Activated B cell treated with CpG ODN at 0.5 μM for 24 hours (primary cell): ENCODE measurements around the gene GANAB. TPM values are rescaled to one million over a fixed set of nuclear protein-coding genes. Genes with fewer than 3 reads are reported as not detected.
"Not testable (repeated sequence)": the region's sequence is repeated elsewhere in the genome, so short reads cannot be mapped to it uniquely, and the experiment has no call there.

Source experiments
- ATAC-seq: fragments of 200-7000 bp; cut with Tn5 transposase; one replicate; pipeline ENCODE4 v1.10.0; 2021; ENCODE audit warnings: low read depth, mild to moderate bottlenecking, moderate library complexity
- CTCF ChIA-PET: fragments of 350-600 bp; sonication (Branson Sonifier 250); formaldehyde crosslinking; loops from one replicate; lab custom pipeline; 2021; ENCODE audit warnings: antibody characterized with exemption; lab: Charles Lee
- POLR2A ChIA-PET: fragments of 350-600 bp; sonication (Branson Sonifier 250); formaldehyde crosslinking; loops from one replicate; lab custom pipeline; 2021; ENCODE audit warnings: antibody characterized with exemption; lab: Charles Lee
- DNase-seq: peaks from one replicate; pipeline ENCODE4 v3.0.0; 2022
- H3K27ac Mint-ChIP-seq: one replicate; pipeline ENCODE4 v1.8.0; 2020; ENCODE audit warnings: mixed read lengths
- H3K27me3 Mint-ChIP-seq: one replicate; pipeline ENCODE4 v1.8.0; 2021; ENCODE audit warnings: mixed read lengths
- H3K36me3 Mint-ChIP-seq: one replicate; pipeline ENCODE4 v1.8.0; 2021; ENCODE audit warnings: low read depth, mixed read lengths
- H3K4me1 Mint-ChIP-seq: one replicate; pipeline ENCODE4 v1.8.0; 2021; ENCODE audit warnings: mixed read lengths
- H3K4me3 Mint-ChIP-seq: one replicate; pipeline ENCODE4 v1.8.0; 2020; ENCODE audit warnings: mild to moderate bottlenecking, mixed read lengths
- H3K9me3 Mint-ChIP-seq: one replicate; pipeline ENCODE4 v1.8.0; 2020; ENCODE audit warnings: mixed read lengths
- intact Hi-C: fragments of 100-400 bp; cut with micrococcal nuclease; formaldehyde crosslinking; loops from one replicate; pipeline ENCODE4 v1.15.1; 2024
- total RNA-seq: library from RNA; stranded (reverse); gene quantifications from 2 replicates; pipeline ENCODE4 v1.2.3, GENCODE V29; 2022
- TF ChIP-seq, protein P1 (sequence below): fragments of 200-600 bp; IDR thresholded peaks from one replicate; pipeline ENCODE4 v1.8.0; 2022; ENCODE audit warnings: antibody characterized with exemption, mild to moderate bottlenecking

Gene GANAB
- total RNA-seq, 1 donor from 2014 or later = 187 TPM

GRCh38 chr11:62588966-62589637 lies 57.3 kb downstream of the GANAB start:
- H3K4me3 Mint-ChIP-seq = no peak overlapping the region
- POLR2A ChIA-PET = interaction anchor here (0.5 to 1.7 kb wide), 8 partner anchors 12 to 217 kb away, joined by 3 to 6 read pairs (median 4); partner anchors contain the start of genes C11orf98, CSKMT, INTS5 and MTA2
- peaks cover 48% of the 10 kb centered on the region for H3K4me1 Mint-ChIP-seq
- TF ChIP-seq, protein P1, sequence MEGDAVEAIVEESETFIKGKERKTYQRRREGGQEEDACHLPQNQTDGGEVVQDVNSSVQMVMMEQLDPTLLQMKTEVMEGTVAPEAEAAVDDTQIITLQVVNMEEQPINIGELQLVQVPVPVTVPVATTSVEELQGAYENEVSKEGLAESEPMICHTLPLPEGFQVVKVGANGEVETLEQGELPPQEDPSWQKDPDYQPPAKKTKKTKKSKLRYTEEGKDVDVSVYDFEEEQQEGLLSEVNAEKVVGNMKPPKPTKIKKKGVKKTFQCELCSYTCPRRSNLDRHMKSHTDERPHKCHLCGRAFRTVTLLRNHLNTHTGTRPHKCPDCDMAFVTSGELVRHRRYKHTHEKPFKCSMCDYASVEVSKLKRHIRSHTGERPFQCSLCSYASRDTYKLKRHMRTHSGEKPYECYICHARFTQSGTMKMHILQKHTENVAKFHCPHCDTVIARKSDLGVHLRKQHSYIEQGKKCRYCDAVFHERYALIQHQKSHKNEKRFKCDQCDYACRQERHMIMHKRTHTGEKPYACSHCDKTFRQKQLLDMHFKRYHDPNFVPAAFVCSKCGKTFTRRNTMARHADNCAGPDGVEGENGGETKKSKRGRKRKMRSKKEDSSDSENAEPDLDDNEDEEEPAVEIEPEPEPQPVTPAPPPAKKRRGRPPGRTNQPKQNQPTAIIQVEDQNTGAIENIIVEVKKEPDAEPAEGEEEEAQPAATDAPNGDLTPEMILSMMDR = no peak
- CTCF ChIA-PET = interaction anchor here (1.1 kb wide), 1 partner anchor 46 kb away, joined by 5 read pairs; no protein-coding TSS in a partner anchor
- DNase-seq = no peak
- peaks cover 49% of the 10 kb centered on the region for H3K36me3 Mint-ChIP-seq
- H3K27me3 Mint-ChIP-seq = no peaks in the 10 kb centered on the region
- H3K27ac Mint-ChIP-seq = no peak overlapping the region
- intact Hi-C loops = no loop called here
- no peaks in the 10 kb centered on the region for H3K9me3 Mint-ChIP-seq
- no peak for ATAC-seq

- H3K4me3 Mint-ChIP-seq, H3K27me3 Mint-ChIP-seq, H3K27ac Mint-ChIP-seq, intact Hi-C loops, ATAC-seq, DNase-seq, H3K9me3 Mint-ChIP-seq: not testable (repeated sequence)
- ChIA-PET POLR2A (interaction anchor here (0.8 kb wide), 1 partner anchor 296 kb away, joined by 3 read pairs; no protein-coding TSS in a partner anchor), CTCF (interaction anchor here (1.6 kb wide), 1 partner anchor 161 kb away, joined by 3 read pairs; no protein-coding TSS in a partner anchor)
- H3K36me3 Mint-ChIP-seq = peaks cover 47% of the 10 kb centered on the region
- H3K4me1 Mint-ChIP-seq = peaks cover 13% of the 10 kb centered on the region
Measured at GRCh38 chr11:62585356-62585755, 61.1 kb downstream of the GANAB start.

DNA sequence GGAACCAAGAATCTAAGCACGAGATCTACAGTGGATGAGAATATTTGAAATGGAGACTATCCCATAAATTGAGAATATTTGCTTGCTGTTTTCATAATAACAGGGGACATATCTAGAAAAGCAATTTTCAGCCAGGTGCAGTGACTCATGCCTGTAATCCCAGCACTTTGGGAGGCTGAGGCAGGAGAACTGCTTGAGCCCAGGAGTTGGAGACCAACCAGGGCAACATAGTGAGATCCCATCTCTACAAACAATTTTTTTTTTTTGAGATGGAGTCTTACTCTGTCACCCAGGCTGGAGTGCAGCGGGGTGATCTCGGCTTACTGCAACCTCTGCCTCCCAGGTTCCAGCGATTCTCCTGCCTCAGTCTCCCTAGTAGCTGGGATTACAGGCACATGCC lies 64.7 kb downstream of the GANAB start:
- H3K9me3 Mint-ChIP-seq, H3K27ac Mint-ChIP-seq, CTCF ChIA-PET, H3K4me3 Mint-ChIP-seq, POLR2A ChIA-PET, H3K27me3 Mint-ChIP-seq, intact Hi-C loops, H3K4me1 Mint-ChIP-seq, DNase-seq, ATAC-seq: not testable (repeated sequence)
- peaks cover 53% of the 10 kb centered on the region for H3K36me3 Mint-ChIP-seq

GRCh38 chr11:62580959-62581715 lies 65.3 kb downstream of the GANAB start:
- no peak for DNase-seq
- Mint-ChIP-seq H3K9me3 (no peaks in the 10 kb centered on the region), H3K4me3 (no peak overlapping the region), H3K4me1 (peaks cover 1% of the 10 kb centered on the region), H3K36me3 (peaks cover 55% of the 10 kb centered on the region), H3K27me3 (no peaks in the 10 kb centered on the region), H3K27ac (no peak overlapping the region)
- intact Hi-C loops = no loop called here
- CTCF ChIA-PET = no interaction called here
- POLR2A ChIA-PET = interaction anchor here (0.5 to 1.5 kb wide), 3 partner anchors 10 to 180 kb away, joined by 3 to 9 read pairs (median 8); partner anchors contain the start of genes POLR2G and TUT1
- TF ChIP-seq, protein P1 = no peak
- no peak for ATAC-seq

GRCh38 chr11:62579252-62579651 lies 67.2 kb downstream of the GANAB start:
- H3K27me3 Mint-ChIP-seq = no peaks in the 10 kb centered on the region
- TF ChIP-seq, protein P1 = no peak
- peaks cover 11% of the 10 kb centered on the region for H3K4me1 Mint-ChIP-seq
- H3K4me3 Mint-ChIP-seq = no peak overlapping the region
- H3K9me3 Mint-ChIP-seq = no peaks in the 10 kb centered on the region
- ATAC-seq = no peak
- intact Hi-C loops = no loop called here
- peaks cover 55% of the 10 kb centered on the region for H3K36me3 Mint-ChIP-seq
- ChIA-PET CTCF (no interaction called here), POLR2A (no interaction called here)
- H3K27ac Mint-ChIP-seq = no peak overlapping the region
- no peak for DNase-seq

DNA sequence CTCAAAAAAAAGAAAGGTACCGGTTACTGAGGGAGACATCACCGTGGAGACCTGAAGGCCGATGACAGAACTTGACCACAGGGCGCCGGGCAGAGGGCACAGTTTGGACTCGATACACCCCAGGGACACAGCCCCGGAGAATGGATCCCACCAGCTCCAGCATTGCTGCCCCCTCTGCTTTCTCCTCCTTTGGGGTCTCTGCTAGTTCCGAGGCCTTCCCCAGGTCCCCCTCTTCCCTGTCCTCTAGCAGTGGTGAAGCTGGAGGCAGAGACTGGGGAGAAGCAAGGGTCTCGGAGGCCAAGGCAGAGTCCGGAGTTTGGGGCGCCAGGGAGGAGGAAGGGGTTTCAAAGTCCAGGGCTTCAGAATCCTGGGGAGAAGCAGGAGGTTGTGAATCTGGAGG lies 67.9 kb downstream of the GANAB start:
- DNase-seq (no peak), ATAC-seq (no peak)
- Mint-ChIP-seq H3K27me3 (no peaks in the 10 kb centered on the region), H3K4me1 (peaks cover 17% of the 10 kb centered on the region), H3K36me3 (peaks cover 57% of the 10 kb centered on the region), H3K4me3 (no peak overlapping the region), H3K27ac (no peak overlapping the region), H3K9me3 (no peaks in the 10 kb centered on the region)
- intact Hi-C loops = no loop called here
- CTCF ChIA-PET = interaction anchor here (0.6 kb wide), 1 partner anchor 10 kb away, joined by 5 read pairs; no protein-coding TSS in a partner anchor
- TF ChIP-seq, protein P1 = no peak
- POLR2A ChIA-PET = no interaction called here
